NCI-H1417 treated with DMSO at 0.1 percent for 48 hours (cell line): ENCODE results near the gene LRIG1.
A peak's percentile ranks its signal among the peaks of the same experiment; 100 is the strongest.

Source experiments
- DNase-seq: peaks from one replicate; lab custom pipeline; 2025; lab: John Stamatoyannopoulos, UW

Gene LRIG1

DNA sequence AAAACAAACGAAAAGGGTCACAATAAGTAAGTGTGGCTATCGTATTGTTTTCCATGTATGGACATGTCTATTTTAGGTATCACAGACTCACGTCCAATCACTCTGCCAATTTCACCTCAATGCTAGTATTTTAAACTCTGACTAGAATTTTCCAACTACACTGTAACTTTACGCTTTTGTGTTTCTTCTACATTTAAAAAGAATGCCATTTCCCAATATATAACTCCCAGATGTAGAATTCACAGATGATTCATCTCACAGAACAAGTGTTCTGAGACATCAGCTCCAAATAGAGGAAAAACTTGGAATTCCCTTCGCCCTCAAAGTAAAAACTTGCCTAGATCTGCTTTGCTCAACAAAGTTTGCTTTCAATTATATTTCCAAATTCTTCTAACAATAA, 14.2 kb downstream of the LRIG1 start:
- DNase-seq = no peak

DNA sequence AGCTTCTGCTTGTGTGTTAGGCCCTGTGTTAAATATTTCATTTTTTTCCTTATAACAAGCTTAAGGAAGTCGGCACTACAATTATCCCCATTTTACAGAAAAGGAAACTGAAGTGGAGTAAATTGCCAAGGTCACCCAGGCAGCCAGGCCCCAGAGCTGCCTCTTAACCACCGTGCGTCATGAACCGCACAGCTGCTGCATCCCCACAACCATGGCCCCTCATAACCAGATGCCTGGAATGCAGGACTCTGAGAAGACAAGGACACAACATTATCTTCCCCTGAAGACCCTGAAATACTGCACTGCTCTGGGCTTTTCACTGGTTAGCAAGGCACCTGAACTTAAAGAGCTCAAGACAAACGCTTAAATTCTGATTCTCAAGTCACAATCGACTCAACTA, 14.6 kb downstream of the LRIG1 start:
- DNase-seq = no peak

DNA sequence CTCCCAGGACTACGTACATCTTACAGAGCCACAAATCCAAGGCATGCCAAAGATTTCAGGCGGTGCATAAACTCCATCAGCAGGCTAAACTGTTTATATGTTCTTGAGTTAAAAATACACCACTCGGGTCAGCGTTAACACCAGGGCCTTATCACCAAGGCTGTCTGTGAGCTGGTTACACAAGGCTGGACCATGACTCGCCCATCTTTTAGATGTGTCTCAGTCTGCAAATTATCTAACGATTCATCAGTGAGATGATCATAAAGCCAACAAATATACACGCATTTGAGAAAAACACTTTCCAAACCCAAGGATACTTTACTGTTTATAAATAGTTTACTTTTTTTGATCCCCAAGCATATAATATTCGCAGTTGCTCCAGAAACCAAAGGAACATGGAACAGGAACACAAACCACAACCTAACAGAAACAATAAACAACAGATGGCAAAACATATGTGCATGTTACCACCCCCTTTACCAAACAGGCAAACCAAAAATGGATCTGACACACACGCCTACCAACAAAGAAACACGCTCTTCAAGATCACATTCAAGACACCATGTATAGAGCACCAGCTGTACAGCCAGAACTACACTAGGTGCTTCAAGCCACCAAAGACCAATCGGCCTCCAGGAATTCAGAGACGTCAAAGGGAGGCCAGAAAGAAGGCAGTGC, 15.4 kb downstream of the LRIG1 start:
- no peak for DNase-seq

DNA sequence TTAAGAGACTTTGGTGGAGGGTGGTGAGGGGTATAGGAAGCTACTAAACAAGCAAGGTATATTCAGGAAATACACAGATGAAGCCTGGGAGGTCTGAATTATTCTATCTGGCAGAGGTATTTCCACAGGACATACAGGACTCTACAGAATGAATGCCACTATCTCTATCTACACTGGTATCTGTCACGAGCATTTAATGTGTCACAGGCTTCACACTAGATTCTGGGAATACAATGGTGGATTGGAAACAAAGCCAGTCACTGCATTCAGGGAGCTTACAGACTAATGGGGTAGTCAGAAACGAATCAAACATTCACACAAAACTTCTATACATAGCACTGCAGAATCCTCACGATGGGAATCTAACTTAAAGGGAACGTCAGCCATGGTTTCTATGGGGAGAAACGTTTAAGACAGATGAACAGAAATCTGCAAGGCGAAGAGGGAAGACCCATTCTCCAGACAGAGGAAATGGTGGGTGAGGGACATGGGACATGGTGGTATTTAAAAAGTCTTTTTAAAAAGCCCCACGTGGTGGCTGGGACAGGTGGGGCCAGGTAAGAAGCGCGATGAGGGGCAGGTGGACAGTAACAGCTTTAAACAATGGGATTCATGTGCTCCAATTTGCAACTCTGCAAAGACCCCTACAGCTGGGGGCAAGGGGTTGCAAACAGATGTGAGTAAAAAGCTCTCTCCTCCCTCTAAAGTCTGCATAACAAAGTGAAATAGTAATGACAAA, 16.5 kb downstream of the LRIG1 start:
- DNase-seq = no peak

DNA sequence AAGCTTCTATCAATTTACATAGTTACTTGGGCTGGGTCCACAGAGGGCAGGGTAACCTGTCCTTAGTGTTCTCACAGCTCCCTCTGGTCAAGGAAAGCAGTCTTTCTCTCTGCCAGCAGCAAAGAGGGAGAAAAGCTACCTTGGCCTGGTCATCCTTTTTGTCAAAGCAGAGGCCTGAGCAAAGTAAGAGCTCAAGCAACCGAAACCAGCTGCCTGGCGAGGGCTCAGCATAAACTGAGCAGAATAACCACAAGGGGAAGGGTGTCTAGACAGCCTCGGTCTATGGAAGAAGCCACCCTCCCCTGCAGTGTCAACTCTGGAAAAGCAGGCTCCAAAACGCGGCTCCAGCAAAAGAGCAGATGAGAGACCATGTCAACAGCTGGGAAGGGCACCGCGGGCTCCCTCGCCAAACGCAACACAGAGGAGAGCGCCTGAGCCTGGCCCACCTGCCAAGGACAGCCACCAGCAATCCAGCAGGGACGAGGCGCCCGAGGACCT, 17.4 kb downstream of the LRIG1 start:
- DNase-seq = no peak

DNA sequence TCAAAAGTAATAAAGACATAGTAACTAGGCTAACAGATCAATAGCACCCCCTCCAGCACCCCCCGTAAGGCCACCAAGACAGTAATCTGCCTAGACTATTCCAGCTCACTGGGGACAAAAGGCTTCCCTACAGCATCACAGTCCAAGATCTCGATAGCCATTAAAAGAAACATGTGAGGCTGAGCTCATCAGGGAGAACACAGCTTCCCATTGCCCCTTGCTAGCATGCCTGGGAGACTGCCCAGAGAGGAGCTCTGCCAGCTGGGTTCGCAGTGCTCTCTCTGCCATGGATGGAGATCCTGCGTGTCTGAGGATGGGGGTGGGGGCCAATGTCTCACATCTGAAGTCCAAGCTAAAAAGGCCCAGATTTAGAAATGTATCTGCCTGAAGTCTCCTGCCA, 17.8 kb downstream of the LRIG1 start:
- no peak for DNase-seq

DNA sequence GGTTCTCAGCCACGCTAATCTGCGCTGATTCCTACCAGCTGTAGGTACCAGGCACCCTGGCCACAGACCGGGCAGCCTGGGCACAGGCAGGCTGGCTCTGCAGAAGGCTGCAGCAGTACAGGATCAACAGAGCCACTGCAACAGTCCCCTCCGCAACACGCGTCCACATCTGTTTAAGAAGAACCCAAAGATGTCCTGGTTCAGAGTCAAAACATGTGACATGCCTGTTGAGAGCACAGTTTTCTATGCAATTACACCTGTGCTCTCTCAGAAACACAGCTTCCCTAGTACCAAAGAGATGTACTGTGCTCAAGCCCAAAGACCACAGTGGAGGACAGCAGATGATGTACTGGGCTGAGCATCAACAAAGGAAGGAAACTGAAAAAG, 18.8 kb downstream of the LRIG1 start:
- no peak for DNase-seq

DNA sequence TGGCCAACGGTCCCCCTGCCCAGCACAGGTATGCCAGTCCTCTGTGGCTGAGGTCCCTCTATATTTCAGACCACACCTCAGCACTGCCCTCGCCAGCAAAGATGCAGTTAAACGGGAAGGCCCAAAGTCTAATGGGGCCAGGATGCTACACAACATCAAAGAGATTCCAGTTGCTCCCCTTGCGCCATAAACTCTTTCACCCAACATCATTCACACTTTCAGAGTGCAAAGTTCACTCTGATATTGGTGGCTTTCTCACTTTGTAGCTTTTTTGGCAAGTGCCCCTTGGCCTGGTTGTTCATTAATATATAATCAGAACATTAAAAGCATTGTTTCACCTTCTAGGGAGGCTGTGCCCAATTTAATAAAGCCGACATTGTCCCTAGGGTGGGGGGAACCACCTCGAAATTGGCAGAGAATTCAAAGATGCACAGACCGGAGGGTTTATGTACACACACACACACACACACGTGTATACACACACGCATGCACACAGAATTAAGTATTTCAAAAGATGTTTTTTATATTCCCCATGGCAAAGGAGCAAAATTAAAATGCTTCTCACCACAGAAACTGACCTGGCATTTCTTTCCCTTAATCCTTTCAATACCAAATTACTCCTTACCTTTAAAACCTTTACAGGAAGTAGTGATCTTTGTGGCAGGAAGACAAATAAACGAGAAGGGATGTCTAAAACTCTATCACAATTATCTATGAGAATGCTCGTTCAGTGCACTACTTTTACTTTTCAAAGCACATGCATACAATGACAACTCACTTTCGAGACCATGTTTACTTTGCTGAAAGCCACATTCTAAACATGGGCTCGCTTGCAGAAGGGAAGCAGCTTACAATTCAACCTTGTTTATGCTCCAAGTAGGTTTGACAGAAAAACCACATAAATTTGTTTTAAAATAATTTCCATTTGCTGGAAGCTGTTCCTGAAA, 19.5 kb downstream of the LRIG1 start:
- no peak for DNase-seq

DNA sequence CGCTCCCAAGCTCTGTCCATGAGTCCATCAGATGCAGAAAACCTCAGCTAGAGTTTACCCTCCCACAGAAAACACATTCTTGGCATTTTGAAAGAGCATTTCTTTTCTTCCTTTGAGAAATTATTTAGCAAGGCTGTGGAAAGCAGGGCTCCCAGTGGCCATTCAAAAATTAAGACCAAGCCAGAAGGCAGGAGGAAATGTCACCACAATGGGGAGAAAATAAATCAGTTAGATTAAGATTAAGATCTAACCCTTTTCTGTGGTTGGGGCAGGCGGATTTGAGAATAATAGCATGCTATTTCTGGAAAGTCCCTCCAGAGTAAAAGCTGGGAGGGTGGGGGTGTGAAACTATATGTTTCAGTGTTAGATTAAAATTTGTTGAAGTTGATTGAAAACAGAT, 20.2 kb downstream of the LRIG1 start:
- DNase-seq = no peak

DNA sequence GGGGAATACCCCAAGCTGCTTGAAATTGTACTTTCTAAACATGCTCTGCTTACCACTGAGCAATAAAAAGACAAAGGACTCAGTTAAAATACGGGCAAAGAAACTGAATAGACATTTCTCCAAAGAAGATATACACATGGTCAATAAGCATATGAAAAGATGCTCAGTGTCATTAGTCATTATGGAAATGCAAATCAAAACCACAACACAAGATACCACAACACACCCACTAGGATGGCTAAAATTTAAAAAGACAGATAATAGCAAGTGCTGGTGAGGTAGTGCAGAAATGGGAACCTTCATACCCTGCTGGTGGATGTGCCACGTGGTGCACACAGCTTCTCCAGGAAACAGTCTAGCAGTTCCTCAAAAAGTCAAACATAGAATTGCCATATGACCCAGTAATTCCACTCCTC, 21.3 kb downstream of the LRIG1 start:
- no peak for DNase-seq

DNA sequence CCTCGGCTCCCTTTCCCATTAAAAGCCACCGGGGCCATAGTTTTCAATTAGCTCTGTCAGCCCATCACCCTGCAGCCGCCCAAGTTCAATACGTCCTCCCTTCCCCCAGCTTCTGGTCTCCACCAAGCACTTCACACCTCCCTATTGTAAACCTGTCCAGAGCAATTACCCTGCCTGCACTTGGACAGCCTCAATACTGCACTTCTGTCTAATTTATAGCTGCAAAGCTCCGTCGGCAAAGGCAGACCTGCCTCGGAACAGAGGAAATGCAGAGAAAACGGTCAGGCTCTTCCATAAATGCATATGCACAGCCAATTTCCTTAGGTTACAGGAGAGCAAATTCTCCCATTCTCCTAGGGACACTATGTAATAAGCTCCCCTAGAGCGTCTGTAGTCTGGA, 21.9 kb downstream of the LRIG1 start:
- DNase-seq = no peak

DNA sequence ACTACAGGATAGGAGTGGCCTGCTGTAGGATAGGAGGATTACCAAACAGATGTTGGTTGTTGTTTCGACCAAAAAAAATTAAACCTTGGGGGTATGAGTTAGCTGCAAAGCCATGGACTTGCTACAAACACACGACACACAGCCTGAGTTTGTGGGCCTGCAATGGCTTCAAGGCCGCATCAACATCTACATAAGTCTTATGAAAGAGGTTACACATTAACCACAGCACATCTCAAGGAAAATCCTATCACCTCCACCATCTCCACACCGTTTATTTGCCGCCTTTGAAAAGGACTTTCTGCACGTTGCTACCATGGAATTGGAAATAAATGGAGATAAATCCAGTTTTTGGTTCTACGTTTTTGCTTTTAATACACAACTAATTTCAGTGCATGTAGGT, 23.0 kb downstream of the LRIG1 start:
- DNase-seq = no peak

DNA sequence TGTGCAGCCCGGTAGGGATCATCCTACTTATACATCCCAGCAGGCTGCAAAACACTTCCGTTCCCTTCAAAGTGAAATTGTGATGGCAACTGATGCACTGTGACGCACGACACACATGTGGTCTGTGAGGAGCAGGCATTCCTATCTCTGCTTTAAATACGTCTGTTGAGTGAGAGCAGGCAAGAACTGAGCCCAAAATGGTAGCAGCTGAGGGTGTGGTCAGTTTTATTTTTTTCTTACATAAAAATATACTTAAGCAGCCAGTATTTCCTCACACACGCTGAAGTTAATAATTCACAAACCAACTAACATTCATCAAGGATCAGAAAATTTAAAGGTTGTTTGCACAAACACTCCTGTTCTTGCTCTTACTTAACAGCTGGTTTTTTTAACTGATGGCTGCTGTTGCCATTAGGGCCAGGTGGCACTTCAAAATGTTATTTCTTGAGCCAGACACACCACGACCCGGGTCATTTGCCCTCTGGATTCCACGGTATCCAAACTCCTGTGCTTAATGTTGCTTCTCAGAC, 23.9 kb downstream of the LRIG1 start:
- no peak for DNase-seq

DNA sequence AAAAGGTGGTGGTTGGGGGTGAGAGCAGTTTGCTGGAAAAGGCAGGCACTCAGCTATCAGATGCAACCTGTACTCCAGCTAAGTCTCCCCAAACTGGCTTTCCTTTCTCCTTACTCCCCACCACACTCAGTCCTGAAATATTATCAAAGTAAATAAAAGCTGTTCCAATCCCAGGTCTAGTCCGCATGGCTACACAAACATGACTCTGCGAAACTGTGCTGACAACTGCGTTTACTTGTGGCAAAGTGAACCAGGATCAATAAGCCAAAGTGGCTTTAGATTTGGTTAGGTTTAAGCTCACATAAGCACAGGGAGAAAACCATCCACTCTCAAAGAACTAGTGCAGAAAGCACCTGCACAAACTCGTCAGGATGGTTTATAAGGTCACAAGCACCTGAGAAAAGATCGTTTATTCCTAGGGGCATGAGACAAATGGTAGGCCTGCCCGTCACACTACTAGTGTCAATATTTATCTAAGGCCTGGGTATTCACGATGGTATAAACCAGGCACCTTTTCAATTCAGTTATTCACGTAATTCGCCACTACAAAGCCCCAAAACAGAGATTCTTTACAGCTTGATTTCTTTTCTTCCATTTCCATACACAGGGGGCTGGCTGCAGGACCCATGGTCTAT, 25.3 kb downstream of the LRIG1 start:
- DNase-seq = peak; percentile 34

DNA sequence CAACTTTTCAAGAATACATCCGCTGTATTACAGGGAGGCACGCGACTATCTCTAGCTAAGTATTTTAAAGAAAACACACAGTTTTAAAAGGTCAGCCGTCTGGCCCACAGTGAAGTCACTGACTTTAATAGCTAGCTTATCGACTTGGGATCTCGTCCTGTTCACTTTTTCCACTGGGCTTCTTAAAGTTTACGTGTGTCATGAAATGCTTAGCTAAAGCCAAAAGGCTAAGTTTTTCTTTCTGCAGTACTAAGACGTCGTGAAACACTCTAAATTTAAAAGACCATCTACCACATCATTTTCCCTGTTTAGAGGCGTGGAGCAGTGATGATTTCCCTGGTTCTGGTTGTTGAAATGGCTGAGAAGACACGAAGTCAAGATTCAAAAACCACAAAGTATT, 27.1 kb downstream of the LRIG1 start:
- no peak for DNase-seq

DNA sequence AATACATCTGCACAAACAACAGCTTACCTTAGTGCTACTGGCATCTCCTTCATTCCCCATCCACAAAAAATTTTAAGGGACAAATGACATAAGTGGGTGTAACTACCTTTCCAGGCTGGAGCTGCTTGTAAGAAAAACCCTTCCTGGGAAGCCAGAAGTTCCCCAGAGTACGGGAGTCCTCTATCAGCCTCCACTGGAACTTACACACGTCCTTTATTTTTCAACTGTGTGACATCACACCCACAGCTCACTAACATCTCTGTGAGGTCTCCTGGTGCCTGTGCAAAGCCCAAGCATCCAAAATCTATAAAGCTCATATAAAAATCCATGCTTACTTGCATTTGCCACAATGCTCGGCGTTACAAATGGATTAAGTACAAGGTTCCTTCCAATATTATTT, 27.6 kb downstream of the LRIG1 start:
- DNase-seq = no peak

DNA sequence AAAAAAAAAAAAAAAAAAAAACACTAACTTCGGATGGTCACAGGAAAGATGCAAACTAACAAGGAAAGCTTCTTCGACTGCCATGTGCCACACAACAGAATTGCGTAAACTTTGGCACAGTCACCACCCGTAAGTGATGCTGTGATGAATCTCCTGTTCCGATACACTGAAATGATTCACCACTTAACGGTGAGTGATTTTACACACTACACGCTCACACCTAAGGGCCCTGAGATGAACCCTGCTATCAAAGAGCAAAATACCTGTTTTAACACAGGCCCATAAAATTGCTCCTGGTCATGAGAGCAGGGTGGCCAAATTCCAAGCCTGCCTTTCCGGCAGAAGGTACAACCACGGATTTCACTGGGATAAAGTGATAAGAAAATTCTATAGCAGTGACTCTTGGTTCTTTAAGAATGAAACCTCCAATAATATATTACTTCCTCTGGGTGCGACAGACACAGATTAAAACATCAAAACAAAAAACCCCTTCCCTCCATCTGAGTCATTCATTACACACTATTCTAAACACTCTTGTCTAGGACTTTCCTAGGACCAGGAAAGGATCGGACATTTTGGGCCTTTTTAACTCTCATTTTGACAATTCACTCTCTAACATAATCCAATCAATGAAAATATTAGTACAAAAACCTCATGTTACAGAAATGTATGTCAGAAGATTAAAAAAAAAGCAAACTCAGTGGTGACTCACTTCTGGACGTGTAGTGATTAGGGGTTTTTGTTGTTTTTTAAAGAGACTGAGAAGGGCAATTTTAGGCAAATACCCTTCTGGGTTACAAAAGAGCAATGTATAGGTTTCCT, 28.3 kb downstream of the LRIG1 start:
- DNase-seq = no peak

DNA sequence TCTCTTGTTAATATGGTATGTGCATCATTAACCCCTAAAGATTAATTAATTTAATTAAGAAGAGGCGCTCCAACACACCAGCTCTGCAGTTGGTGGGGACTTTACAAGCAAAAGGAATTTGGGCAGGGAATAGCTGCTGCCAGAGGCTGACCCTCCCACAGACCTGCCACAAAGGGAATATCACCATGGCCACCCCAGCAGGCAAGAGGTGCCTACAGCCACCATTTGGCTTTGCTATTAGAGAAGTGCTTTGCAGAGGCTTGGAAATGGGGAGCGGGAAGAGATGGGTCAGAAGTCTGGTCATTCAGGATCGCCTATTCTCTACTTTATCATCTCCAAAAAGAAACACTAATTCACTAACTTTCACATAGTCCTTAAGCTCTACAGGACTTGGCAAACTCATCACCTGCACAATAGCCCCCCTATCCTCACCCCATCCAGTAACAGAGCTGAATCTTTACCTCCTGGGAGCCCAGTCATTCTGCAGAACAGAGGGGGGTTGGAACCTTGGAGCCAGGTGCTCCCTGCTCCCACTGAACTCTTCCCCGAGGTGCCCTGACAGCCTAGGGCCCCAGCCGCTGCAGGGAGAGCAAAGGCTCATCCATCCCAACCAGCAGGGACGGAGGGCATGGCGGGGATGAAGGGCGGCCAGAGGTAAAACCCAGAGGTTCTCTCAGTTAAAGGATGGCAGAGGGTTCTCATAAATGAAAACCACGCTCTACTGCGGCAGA, 29.7 kb downstream of the LRIG1 start:
- DNase-seq = no peak

DNA sequence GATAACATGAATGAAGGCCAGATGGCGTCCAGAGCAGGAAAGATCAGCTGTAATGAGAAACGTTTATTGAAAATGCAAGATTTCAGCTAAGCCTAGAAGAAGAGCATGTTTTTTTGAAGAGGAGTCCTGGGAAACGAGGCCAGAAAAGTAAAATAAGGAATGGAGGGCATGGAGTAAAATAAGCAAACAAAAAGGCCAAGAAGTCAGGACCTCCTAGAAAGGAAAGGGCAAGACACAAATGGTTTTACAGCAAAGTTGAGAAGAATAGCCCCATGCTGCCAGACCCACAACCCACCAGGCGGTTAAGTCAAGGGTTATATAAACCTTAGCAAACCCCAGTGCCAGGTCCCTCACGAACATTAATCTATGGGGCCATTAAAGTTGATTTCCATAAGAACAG, 30.5 kb downstream of the LRIG1 start:
- no peak for DNase-seq

DNA sequence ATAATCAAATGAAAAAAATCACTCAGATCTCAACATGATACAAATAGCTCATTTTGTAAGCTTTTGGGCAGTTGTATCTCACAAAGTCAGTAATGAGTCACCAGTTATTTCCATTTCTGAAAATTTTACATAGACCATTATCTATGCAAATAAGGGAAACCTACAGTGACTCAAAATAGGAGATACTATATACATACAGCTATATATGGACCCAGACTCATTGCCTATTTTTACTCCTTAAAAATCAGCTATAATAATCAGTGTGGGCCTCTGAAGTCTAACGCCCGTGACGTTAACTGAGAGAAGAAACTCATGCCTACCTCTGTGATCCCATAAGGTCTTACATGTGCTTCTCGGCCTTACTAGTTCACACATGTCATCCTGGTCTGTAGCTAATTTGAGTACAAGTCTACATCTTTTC, 31.6 kb downstream of the LRIG1 start:
- DNase-seq = no peak
